ENCODE measurements around the gene HSDL1. TPM values are rescaled to one million over a fixed set of nuclear protein-coding genes. Genes with fewer than 3 reads are reported as not detected.
A peak's percentile ranks its signal among the peaks of the same experiment; 100 is the strongest.

HSDL1 gene
- total RNA-seq = 10 to 100 TPM; 10.1 to 19.2 (median 13.3) TPM

DNA sequence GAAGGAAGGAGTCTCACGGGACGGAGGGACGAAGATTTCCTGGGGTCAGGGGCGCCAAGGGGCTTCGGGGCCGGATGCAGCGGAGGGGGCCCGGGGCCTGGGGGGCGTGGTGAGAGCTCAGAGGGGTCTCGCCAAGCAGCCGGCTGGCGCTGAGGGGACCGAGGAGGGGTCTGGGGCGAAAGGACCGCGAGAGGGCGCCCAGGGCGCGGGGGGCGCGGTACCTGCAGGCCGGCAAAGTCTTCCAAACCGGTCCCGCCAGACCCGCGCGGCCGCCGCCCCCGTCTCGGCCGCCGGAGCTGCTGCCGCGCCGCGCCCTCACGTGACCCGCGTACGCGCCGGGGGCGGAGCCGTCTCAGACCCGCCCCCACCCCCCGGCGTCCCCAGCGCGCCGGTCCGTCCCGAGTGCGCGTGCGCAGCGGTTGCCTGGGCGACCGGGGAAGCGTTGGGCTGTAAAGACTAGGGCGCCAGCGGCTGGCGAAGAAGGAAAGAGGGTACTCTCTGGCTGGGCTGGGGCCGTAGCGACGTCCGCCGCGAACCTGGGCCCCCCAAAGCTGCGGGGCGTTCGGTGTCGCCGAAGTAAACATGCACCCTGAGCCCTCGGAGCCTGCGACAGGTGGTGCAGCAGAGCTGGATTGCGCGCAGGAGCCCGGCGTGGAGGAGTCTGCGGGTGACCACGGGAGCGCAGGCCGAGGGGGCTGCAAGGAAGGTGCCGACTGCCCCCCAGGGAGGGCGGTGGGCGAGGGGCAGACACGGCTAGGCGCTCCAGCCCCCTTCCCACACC, at the start of gene HSDL1, which contains the start of gene DNAAF1:
HSDL1 (minus strand) TSS at position 319 of the 781 bp plus-strand sequence. CDS start 13,856 bp downstream, outside the sequence.
DNAAF1 (plus strand) TSS at position 450 of the 781 bp plus-strand sequence; CDS start at position 583, 133 bp downstream.
- 0% methylated on average over 4 to 9 of the region's 89 CpGs for WGBS, 2 donors (ENCODE audit: low coverage in 1 of 2)
- TF ChIP-seq POLR2A (IDR thresholded peaks at IDR 0.05) (peak; percentile 38 to 45), EP300 (IDR thresholded peaks at IDR 0.05) (no peak)
- TF ChIP-seq, protein P1, sequence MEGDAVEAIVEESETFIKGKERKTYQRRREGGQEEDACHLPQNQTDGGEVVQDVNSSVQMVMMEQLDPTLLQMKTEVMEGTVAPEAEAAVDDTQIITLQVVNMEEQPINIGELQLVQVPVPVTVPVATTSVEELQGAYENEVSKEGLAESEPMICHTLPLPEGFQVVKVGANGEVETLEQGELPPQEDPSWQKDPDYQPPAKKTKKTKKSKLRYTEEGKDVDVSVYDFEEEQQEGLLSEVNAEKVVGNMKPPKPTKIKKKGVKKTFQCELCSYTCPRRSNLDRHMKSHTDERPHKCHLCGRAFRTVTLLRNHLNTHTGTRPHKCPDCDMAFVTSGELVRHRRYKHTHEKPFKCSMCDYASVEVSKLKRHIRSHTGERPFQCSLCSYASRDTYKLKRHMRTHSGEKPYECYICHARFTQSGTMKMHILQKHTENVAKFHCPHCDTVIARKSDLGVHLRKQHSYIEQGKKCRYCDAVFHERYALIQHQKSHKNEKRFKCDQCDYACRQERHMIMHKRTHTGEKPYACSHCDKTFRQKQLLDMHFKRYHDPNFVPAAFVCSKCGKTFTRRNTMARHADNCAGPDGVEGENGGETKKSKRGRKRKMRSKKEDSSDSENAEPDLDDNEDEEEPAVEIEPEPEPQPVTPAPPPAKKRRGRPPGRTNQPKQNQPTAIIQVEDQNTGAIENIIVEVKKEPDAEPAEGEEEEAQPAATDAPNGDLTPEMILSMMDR (IDR thresholded peaks at IDR 0.05) = no peak
- H3K4me1 ChIP-seq = peaks cover 0 to 20% (median 0%) of the 10 kb centered on the region in 3 donors
- H3K36me3 ChIP-seq = no peaks in the 10 kb centered on the region
- peak; percentile 92 for ATAC-seq
- peak within 1 kb of the TSS; percentile 75 to 98 for H3K4me3 ChIP-seq
- peaks cover 5% of the 10 kb centered on the region for H3K27me3 ChIP-seq
- H3K27ac ChIP-seq = peak within 1 kb of the TSS in 3 of 4 donors; percentile 79 to 83 (median 82)
- H3K9me3 ChIP-seq = no peaks in the 10 kb centered on the region

DNA sequence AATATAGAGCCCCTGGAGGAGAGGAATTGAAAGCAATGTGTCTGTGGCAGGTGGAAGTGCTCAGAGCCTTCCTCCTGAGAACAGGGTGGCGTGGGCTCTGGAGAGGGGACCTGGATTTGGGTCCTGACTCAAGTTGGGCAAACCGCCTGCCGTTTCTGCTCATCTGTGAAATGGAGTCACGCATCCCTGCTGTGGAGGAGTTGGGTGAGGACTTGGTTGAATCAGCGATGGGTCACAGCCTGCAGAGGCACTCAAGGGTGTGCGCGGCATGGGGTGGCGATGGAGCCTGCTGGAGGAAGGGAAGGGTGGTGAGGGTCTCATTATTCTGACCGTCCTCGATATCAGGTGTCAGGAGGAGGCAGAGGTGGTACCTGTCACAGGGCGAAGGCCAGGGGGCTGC, 49.0 kb upstream of the HSDL1 start:
- no peak overlapping the region for H3K4me3 ChIP-seq
- 76 to 89% methylated on average over 6 to 7 of the region's 11 CpGs for WGBS, 2 donors (ENCODE audit: low coverage in 1 of 2)

DNA sequence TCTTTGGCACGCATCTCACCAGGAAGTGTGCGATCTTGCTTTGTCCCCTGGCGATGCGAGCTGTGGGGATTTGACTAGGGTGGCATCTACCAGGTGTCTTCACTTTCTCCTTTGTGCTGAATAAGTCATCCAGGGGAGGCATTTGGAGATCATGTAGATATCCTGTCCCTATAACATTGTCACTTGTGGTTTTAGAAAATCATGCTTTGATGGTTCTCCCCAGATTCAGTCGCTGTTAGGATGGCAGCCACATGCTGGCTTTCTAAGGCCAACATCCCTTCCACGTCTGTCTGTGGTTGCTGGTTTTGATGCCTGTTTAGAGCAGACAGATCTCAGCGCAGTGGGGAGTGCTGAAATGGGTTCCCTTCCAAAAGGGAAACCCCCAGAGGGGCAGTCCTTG, 48.5 kb upstream of the HSDL1 start:
- TF ChIP-seq EP300 (IDR thresholded peaks at IDR 0.05) (no peak), POLR2A (IDR thresholded peaks at IDR 0.05) (no peak), POLR2AphosphoS5 (IDR thresholded peaks at IDR 0.05) (no peak)
- TF ChIP-seq, protein P1 (IDR thresholded peaks at IDR 0.05) = no peak
- ATAC-seq = no peak
- WGBS, 2 donors (ENCODE audit: low coverage in 1 of 2) = 90 to 92% methylated on average over 4 to 7 of the region's 7 CpGs
- Histone ChIP-seq H3K4me1 (no peaks in the 10 kb centered on the region), H3K9me3 (no peaks in the 10 kb centered on the region), H3K27ac (no peak overlapping the region), H3K36me3 (no peaks in the 10 kb centered on the region), H3K27me3 (peaks cover 34% of the 10 kb centered on the region), H3K4me3 (no peak overlapping the region)

More for the DNA sequence above, 49.0 kb upstream of the HSDL1 start:
- peaks cover 34% of the 10 kb centered on the region for H3K27me3 ChIP-seq
- no peaks in the 10 kb centered on the region for H3K9me3 ChIP-seq
- no peak overlapping the region for H3K27ac ChIP-seq
- H3K4me1 ChIP-seq = no peaks in the 10 kb centered on the region
- TF ChIP-seq EP300 (IDR thresholded peaks at IDR 0.05) (no peak), POLR2AphosphoS5 (IDR thresholded peaks at IDR 0.05) (no peak), POLR2A (IDR thresholded peaks at IDR 0.05) (no peak)
- TF ChIP-seq, protein P1 (IDR thresholded peaks at IDR 0.05) = no peak
- H3K36me3 ChIP-seq = no peaks in the 10 kb centered on the region
- ATAC-seq = no peak

DNA sequence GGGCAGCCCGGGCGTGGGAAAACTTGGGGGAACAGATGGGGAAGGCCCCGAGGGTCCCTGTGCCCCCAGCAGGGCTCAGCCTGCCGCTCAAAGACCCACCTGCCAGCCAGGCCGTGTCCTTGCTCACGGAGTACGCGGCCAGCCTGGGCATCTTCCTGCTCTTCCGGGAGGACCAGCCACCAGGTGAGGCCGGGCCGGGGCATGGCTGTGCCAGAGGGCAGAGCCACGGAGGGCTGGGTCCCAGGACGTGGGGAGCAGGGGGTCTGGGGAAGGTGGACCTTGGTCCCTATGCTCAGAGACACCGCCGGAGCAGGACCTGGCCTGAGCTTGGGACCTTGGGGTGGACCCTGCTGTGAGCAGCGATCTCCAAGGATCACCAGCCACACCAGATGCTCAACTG, 46.5 kb upstream of the HSDL1 start:
- no CpG with 5 or more reads among the region's 16 CpGs for WGBS, 2 donors (ENCODE audit: low coverage in 1 of 2)
- Histone ChIP-seq H3K27ac (no peak overlapping the region), H3K36me3 (no peaks in the 10 kb centered on the region), H3K4me1 (peaks cover 0 to 5% (median 0%) of the 10 kb centered on the region in 3 donors), H3K4me3 (no peak overlapping the region), H3K27me3 (peaks cover 22% of the 10 kb centered on the region), H3K9me3 (no peaks in the 10 kb centered on the region)
- TF ChIP-seq, protein P1 (IDR thresholded peaks at IDR 0.05) = no peak
- TF ChIP-seq POLR2A (IDR thresholded peaks at IDR 0.05) = no peak
- no peak for TF ChIP-seq POLR2AphosphoS5 (IDR thresholded peaks at IDR 0.05)
- TF ChIP-seq EP300 (IDR thresholded peaks at IDR 0.05) = no peak
- ATAC-seq = no peak
